ENCODE results near the gene PLEKHA1.
A peak's percentile ranks its signal among the peaks of the same experiment; 100 is the strongest.

PLEKHA1 gene

DNA sequence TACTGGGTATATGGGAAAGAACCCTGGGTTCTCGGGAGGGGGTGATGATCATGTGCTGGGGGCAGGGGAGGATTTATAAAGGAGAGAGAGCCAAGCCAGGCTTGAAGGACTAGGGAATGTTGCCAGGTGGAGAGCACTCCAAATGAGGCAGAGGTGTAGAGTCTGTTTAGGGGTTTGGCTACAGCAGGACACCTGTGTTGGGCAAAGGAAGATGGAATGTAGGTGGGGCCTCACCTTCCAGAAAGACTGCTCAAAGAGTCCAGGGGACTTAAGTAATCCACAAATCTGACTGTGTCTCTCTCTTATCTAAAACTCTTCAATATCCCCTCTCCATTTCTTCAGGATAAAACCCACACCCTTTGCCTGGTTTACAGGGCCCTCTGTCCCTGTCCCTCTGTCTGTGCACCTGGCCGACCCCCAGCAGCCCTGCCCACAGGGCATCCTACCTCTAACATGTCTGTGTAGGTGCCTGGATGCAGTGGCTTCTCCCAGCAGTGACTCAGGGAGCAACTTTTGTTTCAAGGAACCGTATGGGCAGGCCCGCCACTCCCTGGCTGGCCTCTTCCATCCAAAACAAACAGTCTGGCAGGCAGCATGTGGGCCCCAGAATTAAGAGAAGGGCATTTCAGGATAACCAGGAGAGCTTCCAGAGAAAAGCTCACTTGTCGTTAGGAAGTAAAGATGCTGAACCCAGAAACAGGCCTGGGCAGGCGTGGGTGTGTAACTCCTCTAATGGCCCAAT lies 10.6 kb upstream of the PLEKHA1 start:
- Histone ChIP-seq H3K27me3 (ENCODE audit: insufficient read depth, low read length) (no peaks in the 10 kb centered on the region), H3K27ac (ENCODE audit: low read length) (no peak overlapping the region), H3K4me1 (ENCODE audit: insufficient read depth, low read length) (peaks cover 7% of the 10 kb centered on the region; the same call in 1 of the 2 replicates), H3K9ac (ENCODE audit: low read depth, low read length) (no peak overlapping the region), H3K9me3 (ENCODE audit: insufficient read depth, low read depth, low read length) (0 out of 2 replicates have a peak, but pooled peaks cover 3% of the 10 kb centered on the region), H3K36me3 (ENCODE audit: insufficient read depth, low read depth, low read length) (no peaks in the 10 kb centered on the region), H3K4me3 (ENCODE audit: low read length) (no peak overlapping the region)

DNA sequence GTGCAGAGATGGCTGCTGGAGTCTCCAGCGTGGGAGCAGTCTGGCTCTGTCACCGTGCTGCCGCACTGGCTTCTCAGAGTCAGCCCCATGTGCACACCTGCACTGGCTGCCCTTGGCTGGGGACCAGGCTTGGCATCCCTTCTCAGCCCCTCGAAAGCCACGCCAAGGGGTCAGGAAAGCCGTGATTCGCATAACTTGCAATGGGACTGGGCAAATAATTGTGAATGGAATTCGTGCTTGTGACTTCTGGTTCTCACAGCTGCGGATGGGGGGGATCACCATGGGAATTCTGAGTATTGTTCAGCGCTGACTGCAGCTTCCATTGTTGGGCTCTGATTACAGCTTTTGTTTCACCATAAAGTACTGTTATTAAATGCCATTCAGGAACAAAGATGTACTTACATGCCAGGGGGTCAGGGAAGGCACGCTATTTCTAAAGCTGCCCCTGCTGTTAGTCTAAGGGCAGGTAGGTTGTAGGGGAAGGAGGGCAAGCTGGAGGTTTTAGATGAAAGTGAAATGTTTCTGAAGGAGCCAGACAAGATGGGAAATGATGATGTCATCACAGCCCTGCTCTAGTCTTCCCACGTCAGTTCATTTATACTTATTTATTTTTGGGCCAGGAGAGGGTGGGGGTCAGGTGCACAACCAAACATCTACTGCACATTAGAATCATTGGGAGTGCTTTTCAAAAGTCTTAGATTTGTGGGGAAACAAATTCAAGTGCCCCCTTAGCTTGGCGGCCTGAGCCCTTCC lies 5.8 kb upstream of the PLEKHA1 start:
- H3K4me3 ChIP-seq (ENCODE audit: low read length), result no peak overlapping the region

DNA sequence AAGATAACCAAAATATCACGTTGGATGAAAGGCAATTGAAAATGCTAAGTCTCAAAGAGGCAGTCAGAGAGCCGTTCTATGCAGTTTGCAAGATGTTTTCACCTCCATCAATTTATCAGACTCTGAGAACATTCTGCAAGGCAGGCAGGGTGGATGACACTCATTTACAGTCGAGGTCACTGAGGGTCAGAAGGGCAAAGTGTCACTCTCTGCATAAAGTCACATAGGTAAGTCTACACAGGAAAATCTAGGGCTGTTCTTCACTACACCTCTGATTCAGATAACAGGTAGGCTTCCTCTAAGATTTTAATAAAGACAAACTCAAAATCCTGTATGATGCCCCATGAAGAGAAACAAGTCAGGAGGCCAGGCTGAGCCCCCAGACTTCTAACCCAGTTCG lies 1.4 kb upstream of the PLEKHA1 start:
- Histone ChIP-seq H3K4me1 (ENCODE audit: insufficient read depth, low read length) (peaks cover 21% of the 10 kb centered on the region; the same call in 1 of the 2 replicates), H3K27ac (ENCODE audit: low read length) (no peak overlapping the region), H3K27me3 (ENCODE audit: insufficient read depth, low read length) (peaks cover 17% of the 10 kb centered on the region), H3K9ac (ENCODE audit: low read depth, low read length) (no peak overlapping the region), H3K36me3 (ENCODE audit: insufficient read depth, low read depth, low read length) (no peaks in the 10 kb centered on the region), H3K4me3 (ENCODE audit: low read length) (no peak overlapping the region), H3K9me3 (ENCODE audit: insufficient read depth, low read depth, low read length) (no peaks in the 10 kb centered on the region)

More for the DNA sequence above, 5.8 kb upstream of the PLEKHA1 start:
- Histone ChIP-seq H3K9ac (ENCODE audit: low read depth, low read length) (no peak overlapping the region), H3K9me3 (ENCODE audit: insufficient read depth, low read depth, low read length) (0 out of 2 replicates have a peak, but pooled peaks cover 3% of the 10 kb centered on the region), H3K27ac (ENCODE audit: low read length) (no peak overlapping the region), H3K4me1 (ENCODE audit: insufficient read depth, low read length) (peaks cover 8% of the 10 kb centered on the region; the same call in 1 of the 2 replicates), H3K36me3 (ENCODE audit: insufficient read depth, low read depth, low read length) (no peaks in the 10 kb centered on the region), H3K27me3 (ENCODE audit: insufficient read depth, low read length) (peaks cover 11% of the 10 kb centered on the region)

DNA sequence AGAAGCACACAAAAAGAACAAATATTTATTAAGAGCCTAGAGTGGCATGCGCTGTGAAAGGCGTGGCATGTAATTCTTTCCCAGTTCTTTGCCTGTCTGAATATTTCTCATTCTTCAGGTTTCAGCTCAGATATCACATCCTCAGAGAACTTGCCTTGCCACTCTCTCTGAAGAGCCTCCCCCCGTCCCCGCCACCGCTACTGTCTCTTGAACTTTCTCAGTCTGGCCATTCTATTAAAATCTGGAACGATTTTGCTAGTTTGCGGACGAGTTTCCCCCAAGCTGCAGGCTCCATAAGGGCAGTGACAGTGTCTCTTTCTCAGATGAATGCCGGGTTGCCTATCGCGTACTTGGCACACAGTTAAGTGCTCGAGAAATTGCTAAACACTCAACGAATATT lies 787 bp upstream of the PLEKHA1 start:
- H3K27ac ChIP-seq (ENCODE audit: low read length), result no peak overlapping the region
- peak overlapping the region; percentile 80 for H3K4me3 ChIP-seq (ENCODE audit: low read length)
- H3K27me3 ChIP-seq (ENCODE audit: insufficient read depth, low read length), result peaks cover 17% of the 10 kb centered on the region
- H3K4me1 ChIP-seq (ENCODE audit: insufficient read depth, low read length), result peaks cover 16% of the 10 kb centered on the region; the same call in 1 of the 2 replicates
- peak overlapping the region; percentile 64; the same call in 1 of the 2 replicates for H3K9ac ChIP-seq (ENCODE audit: low read depth, low read length)
- no peaks in the 10 kb centered on the region for H3K9me3 ChIP-seq (ENCODE audit: insufficient read depth, low read depth, low read length)
- H3K36me3 ChIP-seq (ENCODE audit: insufficient read depth, low read depth, low read length), result no peaks in the 10 kb centered on the region

DNA sequence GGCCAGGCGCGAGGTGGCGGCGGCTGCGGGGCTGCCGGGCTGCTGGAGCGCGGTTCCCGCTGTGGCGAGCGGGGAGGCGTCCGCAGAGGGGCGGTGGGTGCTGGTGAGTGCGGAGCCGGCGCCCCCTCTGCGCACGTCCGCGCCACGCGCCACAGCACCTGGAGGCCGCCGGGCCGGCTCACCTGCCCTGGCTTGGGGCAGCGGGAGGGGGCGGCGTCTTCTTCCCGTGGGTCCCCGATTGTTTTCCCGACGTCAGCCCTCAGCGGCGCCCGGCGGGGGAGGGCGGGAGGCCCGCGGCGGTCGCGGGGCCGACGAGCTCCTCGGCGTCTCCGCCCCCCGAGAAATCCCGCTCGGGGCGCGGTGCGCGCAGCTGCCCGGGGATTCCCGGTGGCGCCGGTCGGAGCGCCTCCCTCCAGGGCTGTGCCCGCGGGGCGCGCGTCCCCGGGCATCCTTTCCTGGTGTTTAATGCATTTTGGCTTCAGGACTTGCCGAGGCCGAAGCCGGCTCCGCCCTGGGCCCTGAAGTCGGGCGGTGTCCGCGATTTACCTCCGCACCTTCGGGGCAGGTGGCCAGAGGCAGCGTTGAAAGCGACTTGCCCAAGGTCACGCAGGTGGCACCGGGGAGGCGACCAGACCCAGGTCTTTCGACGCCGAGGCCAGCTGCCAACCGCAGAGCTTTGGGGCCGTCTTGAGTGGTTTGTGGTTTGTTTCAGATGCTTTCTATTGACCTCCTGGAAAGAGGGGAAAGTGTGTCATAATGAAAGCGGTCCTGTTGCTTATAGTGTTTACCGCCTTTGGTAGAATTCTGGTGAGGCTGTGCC lies 561 bp downstream of the PLEKHA1 start:
- no peaks in the 10 kb centered on the region for H3K9me3 ChIP-seq (ENCODE audit: insufficient read depth, low read depth, low read length)
- no peaks in the 10 kb centered on the region for H3K36me3 ChIP-seq (ENCODE audit: insufficient read depth, low read depth, low read length)
- peaks cover 17% of the 10 kb centered on the region for H3K27me3 ChIP-seq (ENCODE audit: insufficient read depth, low read length)
- peak overlapping the region; percentile 2 for H3K27ac ChIP-seq (ENCODE audit: low read length)
- H3K9ac ChIP-seq (ENCODE audit: low read depth, low read length), result peak overlapping the region; percentile 67; the same call in 1 of the 2 replicates
- peaks cover 13% of the 10 kb centered on the region; the same call in 1 of the 2 replicates for H3K4me1 ChIP-seq (ENCODE audit: insufficient read depth, low read length)
- peak overlapping the region; percentile 80 for H3K4me3 ChIP-seq (ENCODE audit: low read length)

DNA sequence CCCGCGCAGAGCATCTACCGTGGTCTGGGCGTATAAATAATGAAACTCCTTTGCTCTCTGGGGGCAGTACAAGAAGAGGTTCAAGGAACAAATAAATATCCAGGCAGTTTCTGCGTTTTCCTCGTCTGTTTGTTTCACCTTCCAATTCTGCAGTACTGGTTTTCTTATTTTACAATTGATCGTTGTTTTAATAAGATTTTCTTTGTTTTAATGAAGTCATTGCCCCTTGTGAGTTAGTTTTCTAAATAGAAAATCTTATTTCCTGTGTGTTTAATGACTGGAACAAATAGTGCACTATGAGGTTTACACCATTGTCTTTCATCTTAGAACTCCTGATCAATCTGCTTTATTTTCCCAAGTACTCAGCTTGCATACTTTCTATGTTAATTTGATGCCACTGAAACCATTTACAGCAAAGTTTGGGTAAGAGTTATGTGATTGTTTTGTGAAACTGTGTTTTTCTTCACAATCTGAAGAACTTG lies 1.2 kb downstream of the PLEKHA1 start:
- Histone ChIP-seq H3K36me3 (ENCODE audit: insufficient read depth, low read depth, low read length) (no peaks in the 10 kb centered on the region), H3K4me1 (ENCODE audit: insufficient read depth, low read length) (peaks cover 13% of the 10 kb centered on the region; the same call in 1 of the 2 replicates), H3K9me3 (ENCODE audit: insufficient read depth, low read depth, low read length) (no peaks in the 10 kb centered on the region), H3K27me3 (ENCODE audit: insufficient read depth, low read length) (peaks cover 17% of the 10 kb centered on the region), H3K27ac (ENCODE audit: low read length) (no peak overlapping the region), H3K9ac (ENCODE audit: low read depth, low read length) (peak overlapping the region; percentile 67; the same call in 1 of the 2 replicates), H3K4me3 (ENCODE audit: low read length) (peak overlapping the region; percentile 80)

DNA sequence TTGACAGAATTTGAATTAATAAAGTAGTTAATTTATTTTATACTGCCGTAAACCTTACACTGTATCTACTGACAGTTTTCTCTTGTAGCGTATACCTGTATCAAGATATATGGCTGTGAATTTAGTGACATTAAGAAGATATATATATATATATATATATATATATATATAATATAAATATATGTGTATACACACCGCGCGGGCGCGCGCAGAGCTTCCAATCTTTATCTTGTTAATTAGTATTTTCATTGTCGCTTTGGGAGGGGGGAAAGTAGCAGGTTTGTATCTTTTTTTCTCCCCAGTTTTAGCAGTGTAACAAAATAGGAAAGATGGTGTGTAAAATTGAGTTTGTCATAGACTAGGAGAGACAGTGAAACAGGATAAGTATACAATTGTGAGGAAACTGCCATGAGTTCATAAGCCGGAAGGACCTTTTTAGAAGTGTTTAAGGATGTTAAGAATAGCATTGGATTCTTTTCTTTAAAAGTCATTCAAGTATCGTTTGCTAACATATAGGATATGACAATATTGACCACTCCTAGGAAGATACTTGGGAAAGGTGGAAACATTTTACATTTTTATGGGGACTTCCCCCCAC lies 2.0 kb downstream of the PLEKHA1 start:
- H3K4me1 ChIP-seq (ENCODE audit: insufficient read depth, low read length), result peaks cover 13% of the 10 kb centered on the region; the same call in 1 of the 2 replicates

DNA sequence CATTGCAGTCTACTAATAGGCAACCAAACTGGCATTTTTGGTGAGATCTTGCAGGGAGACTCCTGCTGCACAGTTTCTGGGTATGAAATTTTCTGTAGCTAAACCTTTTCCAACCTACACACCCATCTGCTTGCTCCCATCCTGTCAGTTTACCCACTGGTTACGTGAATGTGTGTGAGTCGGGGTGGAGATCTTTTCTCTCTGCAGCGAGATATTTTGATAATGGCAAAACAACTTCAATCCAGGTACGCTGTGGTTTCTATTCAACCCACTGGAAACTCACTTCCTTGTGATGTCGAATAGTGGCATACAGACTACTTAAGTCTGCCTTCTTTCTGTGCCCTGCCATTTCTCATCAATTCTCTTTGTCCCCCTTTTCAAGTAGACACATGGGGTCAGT lies 4.5 kb downstream of the PLEKHA1 start:
- Histone ChIP-seq H3K27me3 (ENCODE audit: insufficient read depth, low read length) (peaks cover 2% of the 10 kb centered on the region; the same call in 1 of the 2 replicates), H3K4me1 (ENCODE audit: insufficient read depth, low read length) (peaks cover 11% of the 10 kb centered on the region; the same call in 1 of the 2 replicates), H3K36me3 (ENCODE audit: insufficient read depth, low read depth, low read length) (no peaks in the 10 kb centered on the region), H3K27ac (ENCODE audit: low read length) (no peak overlapping the region), H3K9me3 (ENCODE audit: insufficient read depth, low read depth, low read length) (no peaks in the 10 kb centered on the region), H3K9ac (ENCODE audit: low read depth, low read length) (no peak overlapping the region), H3K4me3 (ENCODE audit: low read length) (no peak overlapping the region)

More for the DNA sequence above, 2.0 kb downstream of the PLEKHA1 start:
- Histone ChIP-seq H3K9me3 (ENCODE audit: insufficient read depth, low read depth, low read length) (no peaks in the 10 kb centered on the region), H3K36me3 (ENCODE audit: insufficient read depth, low read depth, low read length) (no peaks in the 10 kb centered on the region), H3K27me3 (ENCODE audit: insufficient read depth, low read length) (peaks cover 17% of the 10 kb centered on the region), H3K27ac (ENCODE audit: low read length) (no peak overlapping the region), H3K4me3 (ENCODE audit: low read length) (peak overlapping the region; percentile 80), H3K9ac (ENCODE audit: low read depth, low read length) (no peak overlapping the region)

DNA sequence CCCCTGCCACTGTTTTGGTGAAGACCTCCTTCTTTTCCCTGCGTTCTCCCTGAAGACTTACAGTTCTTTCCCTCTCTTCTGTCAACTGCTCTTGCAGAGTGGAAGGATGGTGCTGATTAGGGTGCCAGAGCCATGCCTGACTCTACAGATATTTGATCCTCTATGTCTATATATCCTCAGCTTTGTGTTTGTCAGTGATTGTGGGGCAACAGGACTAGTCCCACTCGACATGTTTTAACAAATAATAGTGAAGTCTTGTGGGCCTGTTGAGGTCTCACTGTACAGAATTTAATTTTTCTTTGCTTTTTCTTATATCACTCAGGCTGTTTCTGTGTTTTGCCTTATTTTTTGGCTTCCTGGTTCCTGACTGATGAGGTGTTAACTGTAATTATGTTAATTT lies 5.0 kb downstream of the PLEKHA1 start:
- no peaks in the 10 kb centered on the region; the same call in 1 of the 2 replicates for H3K27me3 ChIP-seq (ENCODE audit: insufficient read depth, low read length)
- no peaks in the 10 kb centered on the region for H3K9me3 ChIP-seq (ENCODE audit: insufficient read depth, low read depth, low read length)
- H3K36me3 ChIP-seq (ENCODE audit: insufficient read depth, low read depth, low read length), result no peaks in the 10 kb centered on the region
- H3K27ac ChIP-seq (ENCODE audit: low read length), result no peak overlapping the region
- H3K9ac ChIP-seq (ENCODE audit: low read depth, low read length), result no peak overlapping the region
- H3K4me3 ChIP-seq (ENCODE audit: low read length), result no peak overlapping the region
- peaks cover 10% of the 10 kb centered on the region; the same call in 1 of the 2 replicates for H3K4me1 ChIP-seq (ENCODE audit: insufficient read depth, low read length)

DNA sequence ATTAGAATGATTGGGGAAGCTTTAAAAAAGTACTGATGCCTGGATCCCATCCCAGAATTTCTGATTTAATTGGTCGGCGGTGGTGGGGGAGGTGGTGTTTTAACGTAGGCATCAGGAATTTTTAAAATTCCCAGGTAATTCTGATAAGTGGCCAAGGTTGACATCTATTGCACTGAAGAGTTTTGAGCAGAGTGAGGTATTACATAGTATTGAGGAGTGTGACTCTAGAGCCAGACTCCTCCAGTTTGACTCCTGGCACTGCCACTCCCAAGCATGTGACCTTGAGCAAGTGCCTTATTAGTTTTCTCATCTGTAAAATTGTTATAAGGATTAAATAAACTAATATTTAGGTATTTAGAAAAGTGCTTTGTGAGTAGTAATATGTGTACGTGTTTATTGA lies 6.2 kb downstream of the PLEKHA1 start:
- Histone ChIP-seq H3K4me3 (ENCODE audit: low read length) (no peak overlapping the region), H3K27me3 (ENCODE audit: insufficient read depth, low read length) (no peaks in the 10 kb centered on the region; the same call in 1 of the 2 replicates), H3K36me3 (ENCODE audit: insufficient read depth, low read depth, low read length) (no peaks in the 10 kb centered on the region), H3K9ac (ENCODE audit: low read depth, low read length) (no peak overlapping the region), H3K9me3 (ENCODE audit: insufficient read depth, low read depth, low read length) (no peaks in the 10 kb centered on the region), H3K4me1 (ENCODE audit: insufficient read depth, low read length) (peaks cover 10% of the 10 kb centered on the region; the same call in 1 of the 2 replicates), H3K27ac (ENCODE audit: low read length) (no peak overlapping the region)
